ENCODE results near the gene ABTB2. TPM values are rescaled to one million over a fixed set of nuclear protein-coding genes. Genes with fewer than 3 reads are reported as not detected.

Gene ABTB2
- total RNA-seq, 1 donor from 2014 or later, result 73.0 TPM

- Mint-ChIP-seq H3K27ac (peak overlapping the region; percentile 81), H3K9me3 (no peaks in the 10 kb centered on the region), H3K4me3 (peak overlapping the region; percentile 49), H3K27me3 (no peaks in the 10 kb centered on the region), H3K36me3 (ENCODE audit: low read depth) (no peaks in the 10 kb centered on the region), H3K4me1 (peaks cover 32% of the 10 kb centered on the region)
- DNase-seq (peak; percentile 30), ATAC-seq (ENCODE audit: low read depth) (peak; percentile 95)
- intact Hi-C loops (cut with micrococcal nuclease), result loop anchor here (1.0 to 2.0 kb wide), 2 partner anchors 16 to 40 kb away; no protein-coding TSS in a partner anchor
- ChIA-PET POLR2A (interaction anchor here (0.9 to 3.5 kb wide), 6 partner anchors 8 to 142 kb away, joined by 3 to 23 read pairs (median 5); partner anchors contain the start of gene ABTB2), CTCF (interaction anchor here (0.9 to 1.0 kb wide), 3 partner anchors 12 to 141 kb away, joined by 3 to 5 read pairs (median 3); no protein-coding TSS in a partner anchor)
- no peak for TF ChIP-seq CTCF (IDR thresholded peaks at IDR 0.05)
Observed at GRCh38 chr11:34214961-34215805, 142.6 kb downstream of the ABTB2 start.

- H3K36me3 Mint-ChIP-seq (ENCODE audit: low read depth), result no peaks in the 10 kb centered on the region
- ChIA-PET POLR2A (no interaction called here), CTCF (no interaction called here)
- no peaks in the 10 kb centered on the region for H3K9me3 Mint-ChIP-seq
- peaks cover 38% of the 10 kb centered on the region for H3K4me1 Mint-ChIP-seq
- no peaks in the 10 kb centered on the region for H3K27me3 Mint-ChIP-seq
- ATAC-seq (ENCODE audit: low read depth) (no peak), DNase-seq (no peak)
- H3K4me3 Mint-ChIP-seq, result no peak overlapping the region
- TF ChIP-seq CTCF (IDR thresholded peaks at IDR 0.05), result no peak
- H3K27ac Mint-ChIP-seq, result peak overlapping the region; percentile 35
- intact Hi-C loops (cut with micrococcal nuclease), result no loop called here
Observed at GRCh38 chr11:34213366-34213765, 144.4 kb downstream of the ABTB2 start.

- no peaks in the 10 kb centered on the region for H3K27me3 Mint-ChIP-seq
- H3K4me3 Mint-ChIP-seq, result no peak overlapping the region
- no peak for ATAC-seq (ENCODE audit: low read depth)
- ChIA-PET POLR2A (no interaction called here), CTCF (no interaction called here)
- peaks cover 45% of the 10 kb centered on the region for H3K4me1 Mint-ChIP-seq
- no peak for DNase-seq
- no peaks in the 10 kb centered on the region for H3K9me3 Mint-ChIP-seq
- no peak for TF ChIP-seq CTCF (IDR thresholded peaks at IDR 0.05)
- H3K27ac Mint-ChIP-seq, result no peak overlapping the region
- H3K36me3 Mint-ChIP-seq (ENCODE audit: low read depth), result no peaks in the 10 kb centered on the region
- intact Hi-C loops (cut with micrococcal nuclease), result no loop called here
Observed at GRCh38 chr11:34212566-34212965, 145.2 kb downstream of the ABTB2 start.

GRCh38 chr11:34209809-34210208 is 148.0 kb downstream of the ABTB2 start:
- Mint-ChIP-seq H3K4me3 (no peak overlapping the region), H3K36me3 (ENCODE audit: low read depth) (no peaks in the 10 kb centered on the region), H3K9me3 (no peaks in the 10 kb centered on the region), H3K27ac (no peak overlapping the region), H3K4me1 (peaks cover 37% of the 10 kb centered on the region), H3K27me3 (no peaks in the 10 kb centered on the region)
- CTCF ChIA-PET, result interaction anchor here (0.7 kb wide), 1 partner anchor 35 kb away, joined by 3 read pairs; no protein-coding TSS in a partner anchor
- no peak for TF ChIP-seq CTCF (IDR thresholded peaks at IDR 0.05)
- intact Hi-C loops (cut with micrococcal nuclease), result loop anchor here (5.0 kb wide), 1 partner anchor 32 kb away; no protein-coding TSS in a partner anchor
- DNase-seq, result no peak
- POLR2A ChIA-PET, result interaction anchor here (0.8 kb wide), 1 partner anchor 158 kb away, joined by 8 read pairs; the partner anchor contains the start of gene CAPRIN1
- no peak for ATAC-seq (ENCODE audit: low read depth)

Measured in activated B cell treated with CpG ODN at 0.5 μM for 24 hours (primary cell).